ENCODE results near the gene POLK. TPM values are rescaled to one million over a fixed set of nuclear protein-coding genes. Genes with fewer than 3 reads are reported as not detected.
"Not testable (repeated sequence)": the region's sequence is repeated elsewhere in the genome, so short reads cannot be mapped to it uniquely, and the experiment has no call there.

Gene POLK
- total and polyA plus RNA-seq, 2 experiments from 2014 or later: 22.2 to 25.7 TPM

GRCh38 chr5:75532190-75532589 lies 20.5 kb downstream of the POLK start:
- 95 to 100% methylated on average over 2 of the region's 2 CpGs for WGBS, 2 experiments (ENCODE audit: low coverage in 1 of 2, low lambda C conversion rate in 2 of 2, missing lambda C conversion rate in 2 of 2)
- H3K36me3 ChIP-seq (ENCODE audit: low read depth): peaks cover 9% of the 10 kb centered on the region
- H2AFZ ChIP-seq: no peak overlapping the region
- no peak for TF ChIP-seq EZH2phosphoT487 (IDR thresholded peaks at IDR 0.05; ENCODE audit: insufficient read depth, low read depth)
- no peak for TF ChIP-seq EZH2 (IDR thresholded peaks at IDR 0.05; ENCODE audit: insufficient read depth, poor library complexity, severe bottlenecking)
- H3K27ac ChIP-seq: no peak overlapping the region
- H3F3A ChIP-seq (ENCODE audit: insufficient read depth): peaks cover 35% of the 10 kb centered on the region
- H3K4me3 ChIP-seq: no peak overlapping the region
- no peak overlapping the region for H3K4me2 ChIP-seq (ENCODE audit: unreplicated experiment)
- H3K9me2 ChIP-seq (ENCODE audit: insufficient read depth): no peaks in the 10 kb centered on the region
- no peaks in the 10 kb centered on the region for H3K27me3 ChIP-seq (replicated peaks; ENCODE audit: insufficient read depth)
- H3K9me3 ChIP-seq (ENCODE audit: low read depth): peaks cover 6% of the 10 kb centered on the region
- no peaks in the 10 kb centered on the region for H4K20me1 ChIP-seq (ENCODE audit: insufficient read depth)
- peaks cover 93% of the 10 kb centered on the region for H3K79me2 ChIP-seq (ENCODE audit: insufficient read depth)
- no peak overlapping the region for H3K9ac ChIP-seq
- in situ Hi-C loops (cut with MboI): no loop called here
- peaks cover 13% of the 10 kb centered on the region; the same call in 1 of the 2 replicates for H3K4me1 ChIP-seq (ENCODE audit: insufficient read depth)
- DNase-seq: no peak

- peak overlapping the region; percentile 40 for H3K27ac ChIP-seq
Observed at GRCh38 chr5:75533716-75534115, 22.0 kb downstream of the POLK start.

GRCh38 chr5:75534734-75535133 lies 23.0 kb downstream of the POLK start:
- in situ Hi-C loops (cut with MboI): no loop called here
- 95 to 100% methylated on average over 2 of the region's 2 CpGs for WGBS, 2 experiments (ENCODE audit: low coverage in 1 of 2, low lambda C conversion rate in 2 of 2, missing lambda C conversion rate in 2 of 2)
- Histone ChIP-seq H3K9me3 (ENCODE audit: low read depth) (peaks cover 6% of the 10 kb centered on the region), H3K27me3 (replicated peaks; ENCODE audit: insufficient read depth) (no peaks in the 10 kb centered on the region), H3K9me2 (ENCODE audit: insufficient read depth) (no peaks in the 10 kb centered on the region), H3K4me3 (no peak overlapping the region), H3K79me2 (ENCODE audit: insufficient read depth) (peaks cover 93% of the 10 kb centered on the region), H3K4me1 (ENCODE audit: insufficient read depth) (peaks cover 13% of the 10 kb centered on the region; the same call in 1 of the 2 replicates), H3K9ac (no peak overlapping the region), H3K27ac (no peak overlapping the region; the same call in 1 of the 2 replicates), H2AFZ (no peak overlapping the region), H4K20me1 (ENCODE audit: insufficient read depth) (no peaks in the 10 kb centered on the region), H3K4me2 (ENCODE audit: unreplicated experiment) (no peak overlapping the region), H3K36me3 (ENCODE audit: low read depth) (peaks cover 9% of the 10 kb centered on the region), H3F3A (ENCODE audit: insufficient read depth) (peaks cover 35% of the 10 kb centered on the region)
- no peak for DNase-seq
- TF ChIP-seq EZH2 (IDR thresholded peaks at IDR 0.05; ENCODE audit: insufficient read depth, poor library complexity, severe bottlenecking) (no peak), EZH2phosphoT487 (IDR thresholded peaks at IDR 0.05; ENCODE audit: insufficient read depth, low read depth) (no peak)

More at GRCh38 chr5:75533716-75534115, 22.0 kb downstream of the POLK start:
- Histone ChIP-seq H3F3A (ENCODE audit: insufficient read depth) (peaks cover 35% of the 10 kb centered on the region), H3K4me1 (ENCODE audit: insufficient read depth) (peaks cover 13% of the 10 kb centered on the region; the same call in 1 of the 2 replicates), H3K79me2 (ENCODE audit: insufficient read depth) (peaks cover 93% of the 10 kb centered on the region)
- H2AFZ ChIP-seq; H3K9me2 ChIP-seq (ENCODE audit: insufficient read depth); H3K4me2 ChIP-seq (ENCODE audit: unreplicated experiment); H3K4me3 ChIP-seq; H3K36me3 ChIP-seq (ENCODE audit: low read depth); H3K27me3 ChIP-seq (replicated peaks; ENCODE audit: insufficient read depth); H3K9me3 ChIP-seq (ENCODE audit: low read depth); H3K9ac ChIP-seq; H4K20me1 ChIP-seq (ENCODE audit: insufficient read depth); in situ Hi-C loops (cut with MboI): not testable (repeated sequence)
- DNase-seq: peak; percentile 62
- WGBS, 2 experiments (ENCODE audit: low coverage in 1 of 2, low lambda C conversion rate in 2 of 2, missing lambda C conversion rate in 2 of 2): 75 to 80% methylated on average over 1 of the region's 1 CpG

- H2AFZ ChIP-seq: no peak overlapping the region
- in situ Hi-C loops (cut with MboI): no loop called here
- H3K4me3 ChIP-seq: no peak overlapping the region
- no peak overlapping the region for H3K9ac ChIP-seq
- H3K9me3 ChIP-seq (ENCODE audit: low read depth): peaks cover 6% of the 10 kb centered on the region
- H3K9me2 ChIP-seq (ENCODE audit: insufficient read depth): no peaks in the 10 kb centered on the region
- no peaks in the 10 kb centered on the region for H3K27me3 ChIP-seq (replicated peaks; ENCODE audit: insufficient read depth)
- DNase-seq: no peak
- peaks cover 9% of the 10 kb centered on the region for H3K36me3 ChIP-seq (ENCODE audit: low read depth)
- no peak overlapping the region for H3K4me2 ChIP-seq (ENCODE audit: unreplicated experiment)
- no peak overlapping the region for H3K27ac ChIP-seq
- TF ChIP-seq EZH2 (IDR thresholded peaks at IDR 0.05; ENCODE audit: insufficient read depth, poor library complexity, severe bottlenecking): no peak
- TF ChIP-seq EZH2phosphoT487 (IDR thresholded peaks at IDR 0.05; ENCODE audit: insufficient read depth, low read depth): no peak
- H4K20me1 ChIP-seq (ENCODE audit: insufficient read depth): no peaks in the 10 kb centered on the region
- H3F3A ChIP-seq (ENCODE audit: insufficient read depth): peaks cover 35% of the 10 kb centered on the region
- 79 to 87% methylated on average over 3 of the region's 3 CpGs for WGBS, 2 experiments (ENCODE audit: low coverage in 1 of 2, low lambda C conversion rate in 2 of 2, missing lambda C conversion rate in 2 of 2)
- peaks cover 13% of the 10 kb centered on the region; the same call in 1 of the 2 replicates for H3K4me1 ChIP-seq (ENCODE audit: insufficient read depth)
- peaks cover 95% of the 10 kb centered on the region for H3K79me2 ChIP-seq (ENCODE audit: insufficient read depth)
Observed at GRCh38 chr5:75536147-75536546, 24.5 kb downstream of the POLK start.
